Brain microvascular endothelial cell (primary cell): ENCODE measurements around the gene PAM16.

Experiments
- DNase-seq: peaks from one replicate; pipeline ENCODE4 v3.0.0-alpha.2; 2020
- H3K27ac ChIP-seq: fragments of 250-450 bp; sonication (Bioruptor Pico); 2 replicates; pipeline ENCODE4 v1.5.1; 2020; ENCODE audit warnings: mild to moderate bottlenecking, moderate library complexity
- H3K27me3 ChIP-seq: fragments of 250-450 bp; sonication (Bioruptor Pico); replicated peaks from 2 replicates; pipeline ENCODE4 v1.5.1; 2020; ENCODE audit warnings: mild to moderate bottlenecking
- H3K36me3 ChIP-seq: fragments of 250-450 bp; sonication (Bioruptor Pico); replicated peaks from 2 replicates; pipeline ENCODE4 v1.5.1; 2020; ENCODE audit warnings: mild to moderate bottlenecking
- H3K4me3 ChIP-seq: 2 replicates; pipeline ENCODE4 v1.5.1; 2011; ENCODE audit warnings: low read depth, mild to moderate bottlenecking, control low read depth, low read length, moderate library complexity
- in situ Hi-C: cut with HindIII; loops from 2 replicates; pipeline ENCODE4 v1.10.0; 2017; ENCODE audit warnings: low sequenced_read_pairs, low pct_ligation_motif_present
- TF ChIP-seq, protein P1 (sequence below): IDR thresholded peaks from 2 replicates; pipeline ENCODE4 v1.5.1; 2011; ENCODE audit warnings: low read depth, mild to moderate bottlenecking, moderate library complexity, low read length, control low read depth, inconsistent platforms; ENCODE audit errors: missing control alignments

Gene PAM16

DNA sequence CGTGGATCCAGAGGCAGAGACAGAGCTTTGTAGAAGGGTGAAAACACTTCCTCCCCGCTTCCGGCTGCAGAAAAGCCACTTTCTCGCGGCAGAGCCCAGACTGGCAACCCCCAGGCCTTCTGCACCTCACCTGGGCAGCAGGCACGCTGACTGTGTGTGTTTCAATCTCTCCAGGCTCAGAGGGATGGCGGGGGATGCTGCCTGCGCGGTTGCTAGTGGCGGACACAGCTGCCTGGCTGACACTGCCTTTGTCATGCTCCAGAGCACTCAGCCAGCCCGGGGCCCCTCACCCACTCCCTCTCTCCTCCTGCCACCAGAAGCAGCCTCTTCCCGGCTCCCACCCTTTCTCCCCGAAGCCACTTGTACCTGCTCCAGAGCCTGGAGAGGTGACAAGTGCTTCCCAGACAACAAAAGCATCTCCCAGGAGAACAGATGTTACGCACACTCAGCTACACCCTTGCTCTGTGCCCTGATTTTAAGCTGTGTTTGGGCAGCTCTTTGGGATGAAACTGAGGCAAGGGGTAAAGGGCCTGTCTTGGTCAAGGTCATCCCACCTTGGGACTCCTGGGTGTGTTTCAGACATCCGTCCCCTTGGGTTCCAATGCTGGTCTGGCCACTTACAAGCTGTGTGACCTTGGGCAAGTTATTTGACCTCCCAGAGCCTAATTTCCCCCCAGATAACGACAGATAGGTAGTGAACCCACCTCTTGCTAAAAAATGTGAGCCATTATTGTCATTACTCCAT lies 44.5 kb downstream of the PAM16 start:
- no peak for DNase-seq
- in situ Hi-C loops: no loop called here
- Histone ChIP-seq H3K27me3 (no peaks in the 10 kb centered on the region), H3K4me3 (peak overlapping the region; percentile 56), H3K27ac (no peak overlapping the region), H3K36me3 (no peaks in the 10 kb centered on the region)
- TF ChIP-seq, protein P1, sequence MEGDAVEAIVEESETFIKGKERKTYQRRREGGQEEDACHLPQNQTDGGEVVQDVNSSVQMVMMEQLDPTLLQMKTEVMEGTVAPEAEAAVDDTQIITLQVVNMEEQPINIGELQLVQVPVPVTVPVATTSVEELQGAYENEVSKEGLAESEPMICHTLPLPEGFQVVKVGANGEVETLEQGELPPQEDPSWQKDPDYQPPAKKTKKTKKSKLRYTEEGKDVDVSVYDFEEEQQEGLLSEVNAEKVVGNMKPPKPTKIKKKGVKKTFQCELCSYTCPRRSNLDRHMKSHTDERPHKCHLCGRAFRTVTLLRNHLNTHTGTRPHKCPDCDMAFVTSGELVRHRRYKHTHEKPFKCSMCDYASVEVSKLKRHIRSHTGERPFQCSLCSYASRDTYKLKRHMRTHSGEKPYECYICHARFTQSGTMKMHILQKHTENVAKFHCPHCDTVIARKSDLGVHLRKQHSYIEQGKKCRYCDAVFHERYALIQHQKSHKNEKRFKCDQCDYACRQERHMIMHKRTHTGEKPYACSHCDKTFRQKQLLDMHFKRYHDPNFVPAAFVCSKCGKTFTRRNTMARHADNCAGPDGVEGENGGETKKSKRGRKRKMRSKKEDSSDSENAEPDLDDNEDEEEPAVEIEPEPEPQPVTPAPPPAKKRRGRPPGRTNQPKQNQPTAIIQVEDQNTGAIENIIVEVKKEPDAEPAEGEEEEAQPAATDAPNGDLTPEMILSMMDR: no peak

DNA sequence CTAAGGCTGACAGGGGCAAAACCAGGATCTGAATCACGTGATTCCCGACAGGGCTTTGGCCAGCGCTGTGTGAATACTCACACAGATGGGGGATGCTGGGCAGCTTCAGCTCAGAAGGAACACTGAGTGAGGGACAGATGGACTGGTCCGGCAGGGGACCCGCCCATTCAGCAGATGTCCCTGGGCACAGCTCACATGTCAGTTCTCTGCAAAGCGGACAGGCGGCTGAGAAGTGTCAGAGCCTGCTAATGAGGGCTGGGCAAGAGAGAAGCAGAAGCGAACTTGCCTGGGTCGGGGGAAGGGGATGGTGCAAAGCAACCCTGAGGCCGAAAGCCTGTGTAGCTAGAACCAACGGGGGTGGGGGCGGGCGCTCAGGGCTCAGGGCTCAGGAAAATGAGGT lies 47.1 kb downstream of the PAM16 start:
- no peak for DNase-seq
- Histone ChIP-seq H3K4me3 (no peak overlapping the region), H3K27ac (no peak overlapping the region), H3K36me3 (no peaks in the 10 kb centered on the region), H3K27me3 (no peaks in the 10 kb centered on the region)
- TF ChIP-seq, protein P1: no peak
- in situ Hi-C loops: no loop called here

DNA sequence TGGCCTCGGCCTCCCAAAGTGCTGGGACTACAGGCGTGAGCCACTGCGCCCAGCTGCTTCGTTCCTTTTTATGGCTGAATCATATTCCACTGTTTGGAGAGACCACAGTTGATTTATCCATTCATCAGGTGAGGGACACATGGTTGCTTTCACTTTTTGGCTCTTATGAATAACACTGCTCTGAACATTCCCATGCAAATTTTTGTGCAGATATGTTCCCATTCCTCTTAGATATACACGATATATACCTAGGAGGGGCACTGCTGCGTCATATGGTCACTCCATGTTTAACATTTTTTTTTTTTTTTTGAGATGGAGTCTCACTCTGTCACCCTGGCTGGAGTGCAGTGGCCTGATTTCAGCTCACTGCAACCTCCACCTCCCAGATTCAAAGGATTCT lies 49.2 kb downstream of the PAM16 start:
- in situ Hi-C loops: no loop called here
- DNase-seq: no peak
- H3K4me3 ChIP-seq: no peak overlapping the region
- no peaks in the 10 kb centered on the region for H3K36me3 ChIP-seq
- no peak overlapping the region for H3K27ac ChIP-seq
- no peaks in the 10 kb centered on the region for H3K27me3 ChIP-seq
- TF ChIP-seq, protein P1: no peak

DNA sequence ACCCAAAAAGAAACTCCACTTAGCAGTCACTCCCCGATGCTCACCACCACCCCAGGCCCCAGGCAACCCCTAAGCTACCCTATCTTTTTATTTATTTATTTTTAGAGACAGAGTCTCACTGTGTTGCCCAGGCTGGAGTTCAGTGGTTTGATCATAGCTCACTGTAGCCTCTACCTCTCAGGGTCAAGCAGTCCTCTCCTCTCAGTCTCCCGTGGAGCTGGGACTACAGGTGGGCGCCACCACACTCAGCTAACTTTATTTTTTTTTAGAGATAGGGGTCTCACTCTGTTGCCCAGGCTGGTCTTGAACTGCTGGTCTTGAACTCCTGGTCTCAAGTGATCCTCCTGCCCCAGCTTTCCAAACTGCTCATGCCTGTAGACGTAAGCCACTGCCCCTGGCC lies 49.9 kb downstream of the PAM16 start:
- TF ChIP-seq, protein P1: no peak
- no peak for DNase-seq
- in situ Hi-C loops: no loop called here
- Histone ChIP-seq H3K4me3 (no peak overlapping the region), H3K27ac (no peak overlapping the region), H3K27me3 (no peaks in the 10 kb centered on the region), H3K36me3 (no peaks in the 10 kb centered on the region)

DNA sequence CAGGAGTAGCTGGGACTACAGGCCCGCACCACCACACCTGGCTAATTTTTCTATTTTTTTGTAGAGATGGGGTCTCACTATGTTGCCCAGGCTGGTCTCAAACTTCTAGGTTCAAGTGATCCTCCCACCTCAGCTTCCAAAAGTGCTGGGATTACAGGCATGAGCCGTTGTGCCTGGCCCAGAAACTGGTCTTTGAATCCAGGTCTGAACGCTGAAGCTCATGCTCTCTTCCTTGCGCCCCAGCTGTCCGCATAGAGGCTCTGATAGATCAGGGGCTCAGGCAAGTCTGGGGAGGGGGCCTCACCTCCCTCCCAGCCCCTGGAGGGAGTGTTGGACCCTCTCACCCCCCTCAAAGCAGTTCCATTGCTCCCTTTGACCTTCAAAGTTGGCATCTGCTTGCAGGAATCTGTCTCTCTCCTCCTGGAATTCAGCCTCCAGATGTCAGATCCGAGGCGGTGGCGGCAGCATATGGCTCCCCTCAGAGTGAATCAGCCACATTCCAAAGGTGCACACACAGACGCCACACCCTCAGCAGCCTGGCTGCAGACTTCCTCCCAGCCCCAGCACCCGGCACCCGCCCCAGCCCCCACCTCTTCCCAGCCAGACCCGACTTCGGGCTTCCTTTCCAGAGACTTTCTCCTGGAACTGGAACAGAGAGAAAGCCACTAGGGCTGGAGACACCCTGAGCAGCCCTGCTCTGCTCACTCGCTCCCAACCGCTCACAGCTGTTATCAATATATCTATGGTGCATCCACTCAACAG lies 52.2 kb downstream of the PAM16 start:
- H3K36me3 ChIP-seq: no peaks in the 10 kb centered on the region
- peak overlapping the region; percentile 56 for H3K27ac ChIP-seq
- in situ Hi-C loops: no loop called here
- no peaks in the 10 kb centered on the region for H3K27me3 ChIP-seq
- no peak overlapping the region for H3K4me3 ChIP-seq
- TF ChIP-seq, protein P1: no peak
- peak; percentile 83 for DNase-seq
